ENCODE measurements around the gene ID1.

DNA sequence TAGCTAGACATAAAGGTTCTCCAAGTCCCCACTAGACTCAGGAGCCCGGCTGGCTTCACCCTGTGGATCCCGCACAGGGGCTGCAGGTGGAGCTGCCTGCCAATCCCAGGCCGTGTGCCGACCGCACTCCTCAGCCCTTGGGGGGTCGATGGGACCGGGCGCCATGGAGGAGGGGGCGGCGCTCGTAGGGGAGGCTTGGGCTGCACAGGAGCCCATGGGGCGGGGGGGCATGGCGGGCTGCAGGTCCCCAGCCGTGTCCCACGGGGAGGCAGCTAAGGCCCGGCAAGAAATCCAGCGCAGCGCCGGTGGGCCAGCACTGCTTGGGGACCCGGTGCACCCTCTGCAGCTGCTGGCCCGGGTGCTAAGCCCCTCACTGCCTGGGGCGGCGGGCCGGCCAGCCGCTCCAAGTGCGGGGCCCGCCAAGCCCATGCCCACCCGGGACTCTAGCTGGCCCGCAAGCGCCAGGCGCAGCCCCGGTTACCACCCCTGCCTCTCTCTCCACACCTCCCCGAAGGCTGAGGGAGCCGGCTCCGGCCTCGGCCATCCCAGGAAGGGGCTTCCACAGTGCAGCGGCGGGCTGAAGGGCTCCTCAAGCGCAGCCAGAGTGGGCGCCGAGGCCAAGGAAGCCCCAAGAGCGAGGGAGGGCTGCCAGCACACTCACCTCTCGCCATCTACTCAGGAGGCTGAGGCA lies 26.5 kb upstream of the ID1 start:
- no peak for TF ChIP-seq RCOR1 (conservative IDR thresholded peaks at IDR 0.05; ENCODE audit: low read depth, low read length)
- TF ChIP-seq ZNF207 (IDR thresholded peaks at IDR 0.05; ENCODE audit: borderline replicate concordance), result no peak
- no peak for TF ChIP-seq RFX5 (IDR thresholded peaks at IDR 0.05; ENCODE audit: low read depth, low read length)
- TF ChIP-seq FOXM1 (IDR thresholded peaks at IDR 0.05; ENCODE audit: low read depth, low read length), result no peak
- TF ChIP-seq, protein P1, sequence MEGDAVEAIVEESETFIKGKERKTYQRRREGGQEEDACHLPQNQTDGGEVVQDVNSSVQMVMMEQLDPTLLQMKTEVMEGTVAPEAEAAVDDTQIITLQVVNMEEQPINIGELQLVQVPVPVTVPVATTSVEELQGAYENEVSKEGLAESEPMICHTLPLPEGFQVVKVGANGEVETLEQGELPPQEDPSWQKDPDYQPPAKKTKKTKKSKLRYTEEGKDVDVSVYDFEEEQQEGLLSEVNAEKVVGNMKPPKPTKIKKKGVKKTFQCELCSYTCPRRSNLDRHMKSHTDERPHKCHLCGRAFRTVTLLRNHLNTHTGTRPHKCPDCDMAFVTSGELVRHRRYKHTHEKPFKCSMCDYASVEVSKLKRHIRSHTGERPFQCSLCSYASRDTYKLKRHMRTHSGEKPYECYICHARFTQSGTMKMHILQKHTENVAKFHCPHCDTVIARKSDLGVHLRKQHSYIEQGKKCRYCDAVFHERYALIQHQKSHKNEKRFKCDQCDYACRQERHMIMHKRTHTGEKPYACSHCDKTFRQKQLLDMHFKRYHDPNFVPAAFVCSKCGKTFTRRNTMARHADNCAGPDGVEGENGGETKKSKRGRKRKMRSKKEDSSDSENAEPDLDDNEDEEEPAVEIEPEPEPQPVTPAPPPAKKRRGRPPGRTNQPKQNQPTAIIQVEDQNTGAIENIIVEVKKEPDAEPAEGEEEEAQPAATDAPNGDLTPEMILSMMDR (IDR thresholded peaks at IDR 0.05 in 2 of 3, conservative IDR thresholded peaks at IDR 0.05 in 1 of 3; ENCODE audit: control insufficient read depth in 2 of 3, extremely low read depth in 1 of 3, insufficient read depth in 1 of 3, low read depth in 3 of 3, low read length in 3 of 3), result no peak
- TF ChIP-seq E2F8 (IDR thresholded peaks at IDR 0.05; ENCODE audit: low read depth, partially characterized antibody), result no peak
- no peak for TF ChIP-seq GABPA (IDR thresholded peaks at IDR 0.05; ENCODE audit: low read depth)
- TF ChIP-seq MTA3 (IDR thresholded peaks at IDR 0.05; ENCODE audit: borderline replicate concordance, low read length), result no peak
- no peak for TF ChIP-seq SIN3A (IDR thresholded peaks at IDR 0.05; ENCODE audit: low read depth, low read length)
- TF ChIP-seq NKRF (conservative IDR thresholded peaks at IDR 0.05), result no peak
- TF ChIP-seq SUZ12 (IDR thresholded peaks at IDR 0.05; ENCODE audit: unreplicated experiment), result no peak
- no peak for TF ChIP-seq RB1 (IDR thresholded peaks at IDR 0.05; ENCODE audit: borderline replicate concordance)
- TF ChIP-seq TAF1 (IDR thresholded peaks at IDR 0.05; ENCODE audit: borderline replicate concordance, low read depth, low read length), result no peak
